Tibial artery (tissue), 4 donors: ENCODE results near the gene ABLIM2.

Experiments used
- DNase-seq, 2 donors: peaks; one replicate each; pipeline ENCODE4 v3.0.0-alpha.2; 2019
- H3K27ac ChIP-seq, 2 donors: fragments of 200-600 bp; sonication (generic) in 1 of 2; 1 replicate in 1 of 2; 2 replicates in 1 of 2; pipeline ENCODE4 v1.5.1; 2018 to 2019; ENCODE audit warnings: mild to moderate bottlenecking in 1 of 2
- H3K27me3 ChIP-seq, 2 donors: fragments of 200-600 bp; sonication (generic) in 1 of 2; one replicate each; pipeline versions ENCODE4 v1.5.1 to v1.6.0; 2016 to 2019
- H3K36me3 ChIP-seq, 3 donors: fragments of 200-600 bp; sonication (generic) in 2 of 3; one replicate each; pipeline ENCODE4 v1.5.1; 2016 to 2019; ENCODE audit warnings: mild to moderate bottlenecking in 2 of 3
- H3K4me1 ChIP-seq, 4 donors: fragments of 200-600 bp; sonication (generic) in 2 of 4; 1 replicate in 3 of 4; 2 replicates in 1 of 4; pipeline ENCODE4 v1.5.1; 2016 to 2019
- H3K4me3 ChIP-seq, 2 donors: fragments of 200-600 bp; sonication (generic) in 1 of 2; 1 replicate in 1 of 2; 2 replicates in 1 of 2; pipeline ENCODE4 v1.5.1; 2018 to 2019; ENCODE audit warnings: mild to moderate bottlenecking in 2 of 2
- H3K9me3 ChIP-seq, 3 donors: fragments of 200-600 bp; sonication (generic) in 1 of 3; one replicate each; pipeline ENCODE4 v1.5.1; 2016 to 2019
- CTCF ChIP-seq, 2 experiments: fragments of 200-600 bp in 1 of 2; fragments of 450-650 bp in 1 of 2; IDR thresholded peaks; one replicate each; pipeline ENCODE4 v1.5.1; 2017 to 2019; ENCODE audit warnings: antibody characterized with exemption in 2 of 2, mild to moderate bottlenecking in 1 of 2, moderate library complexity in 1 of 2
- intact Hi-C: fragments of 100-400 bp; cut with DNase I; formaldehyde crosslinking; loops from one replicate; pipeline ENCODE4 v1.15.0; 2023; ENCODE audit warnings: low total_unique reads

Gene ABLIM2

GRCh38 chr4:8150152-8151090, 8.2 kb downstream of the ABLIM2 start:
- no peak for TF ChIP-seq CTCF (IDR thresholded peaks at IDR 0.05)
- Histone ChIP-seq H3K27me3 (no peaks in the 10 kb centered on the region), H3K9me3 (no peaks in the 10 kb centered on the region), H3K27ac (no peak overlapping the region), H3K36me3 (no peaks in the 10 kb centered on the region), H3K4me3 (no peak overlapping the region), H3K4me1 (peaks cover 0 to 17% (median 12%) of the 10 kb centered on the region in 4 donors)
- no peak for DNase-seq
- intact Hi-C loops, result no loop called here

GRCh38 chr4:8149664-8150063, 8.9 kb downstream of the ABLIM2 start:
- Histone ChIP-seq H3K9me3 (no peaks in the 10 kb centered on the region), H3K4me3 (no peak overlapping the region), H3K4me1 (peaks cover 0 to 18% (median 17%) of the 10 kb centered on the region in 4 donors), H3K27ac (no peak overlapping the region), H3K27me3 (no peaks in the 10 kb centered on the region), H3K36me3 (no peaks in the 10 kb centered on the region)
- DNase-seq, result no peak
- intact Hi-C loops, result no loop called here
- no peak for TF ChIP-seq CTCF (IDR thresholded peaks at IDR 0.05)

GRCh38 chr4:8148785-8149435, 9.7 kb downstream of the ABLIM2 start:
- peaks cover 0 to 26% (median 23%) of the 10 kb centered on the region in 4 donors for H3K4me1 ChIP-seq
- H3K4me3 ChIP-seq, result no peak overlapping the region
- intact Hi-C loops, result no loop called here
- H3K27ac ChIP-seq, result no peak overlapping the region
- no peak for TF ChIP-seq CTCF (IDR thresholded peaks at IDR 0.05)
- H3K36me3 ChIP-seq, result no peaks in the 10 kb centered on the region
- H3K27me3 ChIP-seq, result no peaks in the 10 kb centered on the region
- no peaks in the 10 kb centered on the region for H3K9me3 ChIP-seq
- no peak for DNase-seq

GRCh38 chr4:8148159-8148558, 10.5 kb downstream of the ABLIM2 start:
- DNase-seq, result no peak
- intact Hi-C loops, result no loop called here
- Histone ChIP-seq H3K4me3 (no peak overlapping the region), H3K36me3 (no peaks in the 10 kb centered on the region), H3K27ac (no peak overlapping the region), H3K9me3 (no peaks in the 10 kb centered on the region), H3K4me1 (peaks cover 0 to 30% (median 26%) of the 10 kb centered on the region in 4 donors), H3K27me3 (no peaks in the 10 kb centered on the region)
- no peak for TF ChIP-seq CTCF (IDR thresholded peaks at IDR 0.05)

GRCh38 chr4:8147231-8147970, 11.2 kb downstream of the ABLIM2 start:
- no peaks in the 10 kb centered on the region for H3K36me3 ChIP-seq
- intact Hi-C loops, result no loop called here
- H3K27me3 ChIP-seq, result no peaks in the 10 kb centered on the region
- no peaks in the 10 kb centered on the region for H3K9me3 ChIP-seq
- H3K4me1 ChIP-seq, result peaks cover 0 to 30% (median 26%) of the 10 kb centered on the region in 4 donors
- no peak overlapping the region for H3K4me3 ChIP-seq
- TF ChIP-seq CTCF (IDR thresholded peaks at IDR 0.05), result no peak
- DNase-seq, result no peak
- no peak overlapping the region for H3K27ac ChIP-seq
